ENCODE results near the gene MRPL49.
A peak's percentile ranks its signal among the peaks of the same experiment; 100 is the strongest.

The MRPL49 gene

DNA sequence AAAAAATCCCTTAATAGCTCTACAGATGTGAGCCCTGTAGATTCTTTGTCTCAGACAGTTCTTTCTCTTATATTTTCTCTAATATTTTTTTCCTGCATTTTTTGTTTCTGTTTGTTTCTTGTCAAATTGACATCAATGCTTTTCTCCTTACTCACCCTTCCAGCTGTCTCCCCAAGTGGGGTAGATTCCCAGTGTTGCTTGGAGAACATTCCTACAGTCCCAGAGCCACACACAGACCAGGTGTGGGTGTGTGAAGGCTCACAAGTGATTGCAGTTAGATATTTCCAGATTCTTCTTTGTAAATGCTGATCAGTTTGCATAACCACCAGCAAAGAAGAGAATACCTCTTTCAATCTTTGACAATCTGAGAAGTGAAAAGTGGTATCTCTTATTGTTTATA, 18.6 kb upstream of the MRPL49 start:
- no peak for DNase-seq

DNA sequence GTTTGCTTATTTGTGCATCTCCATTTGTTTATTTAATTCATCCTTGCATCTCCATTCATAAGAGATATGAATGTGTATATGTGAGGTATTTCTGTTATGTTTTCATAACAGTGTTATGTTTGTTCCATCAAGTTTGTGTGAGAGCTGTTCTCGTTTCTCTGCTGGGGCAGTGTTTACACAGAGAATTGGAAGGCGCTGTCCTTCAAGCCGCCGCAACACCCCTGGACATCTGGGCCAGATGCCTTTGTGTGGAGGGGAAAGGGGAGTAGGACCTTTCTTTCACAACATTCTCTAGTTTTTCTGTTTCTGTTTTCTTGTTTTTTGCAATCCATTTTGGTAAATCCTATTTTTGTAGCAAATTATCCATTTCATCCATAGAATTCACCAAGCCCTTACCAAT, 17.5 kb upstream of the MRPL49 start:
- no peak for DNase-seq

DNA sequence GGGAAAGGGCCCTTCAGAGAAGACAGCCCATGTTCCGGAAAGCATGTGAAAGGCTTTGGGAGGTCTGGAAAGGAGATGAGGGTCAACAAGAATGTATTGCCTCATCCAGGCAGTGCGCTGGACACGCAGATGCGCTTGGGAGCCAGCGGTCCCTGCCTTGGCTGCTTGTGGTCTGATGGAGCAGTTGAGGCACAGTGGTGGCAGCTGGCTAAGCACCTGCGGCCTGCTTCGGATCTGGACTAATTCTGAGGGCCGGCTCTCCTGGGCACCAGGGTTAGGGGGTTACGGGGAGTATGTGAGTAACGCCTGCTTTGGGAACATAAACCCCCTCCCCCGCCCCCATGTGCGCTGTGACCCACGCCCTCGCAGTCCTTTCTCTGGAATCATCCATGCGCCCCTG, 15.0 kb upstream of the MRPL49 start:
- no peak for DNase-seq

DNA sequence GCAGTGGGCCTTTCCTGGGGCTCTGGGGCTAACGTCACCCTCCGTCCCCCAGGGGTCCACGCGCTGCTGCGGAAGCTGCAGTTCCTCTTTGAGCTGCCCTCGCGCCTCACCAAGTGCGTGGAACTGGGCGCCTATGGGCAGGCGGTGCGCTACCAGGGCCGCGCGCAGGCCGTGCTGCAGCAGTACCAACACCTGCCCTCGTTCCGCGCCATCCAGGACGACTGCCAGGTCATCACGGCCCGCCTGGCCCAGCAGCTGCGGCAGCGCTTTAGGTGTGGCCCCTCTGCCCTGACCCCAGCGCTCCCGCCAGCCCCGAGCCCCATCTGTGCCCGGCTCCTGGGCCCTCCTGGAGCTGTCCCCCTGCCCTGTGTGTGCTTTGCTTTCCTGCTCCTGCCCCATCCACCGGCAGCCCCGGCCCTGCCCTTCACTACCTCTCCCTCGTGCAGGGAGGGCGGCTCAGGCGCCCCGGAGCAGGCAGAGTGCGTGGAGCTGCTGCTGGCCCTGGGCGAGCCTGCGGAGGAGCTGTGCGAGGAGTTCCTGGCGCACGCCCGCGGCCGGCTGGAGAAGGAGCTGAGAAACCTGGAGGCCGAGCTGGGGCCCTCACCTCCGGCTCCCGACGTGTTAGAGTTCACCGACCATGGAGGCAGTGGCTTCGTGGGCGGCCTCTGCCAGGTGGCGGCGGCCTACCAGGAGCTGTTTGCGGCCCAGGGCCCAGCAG, 14.2 kb upstream of the MRPL49 start:
- no peak for DNase-seq

DNA sequence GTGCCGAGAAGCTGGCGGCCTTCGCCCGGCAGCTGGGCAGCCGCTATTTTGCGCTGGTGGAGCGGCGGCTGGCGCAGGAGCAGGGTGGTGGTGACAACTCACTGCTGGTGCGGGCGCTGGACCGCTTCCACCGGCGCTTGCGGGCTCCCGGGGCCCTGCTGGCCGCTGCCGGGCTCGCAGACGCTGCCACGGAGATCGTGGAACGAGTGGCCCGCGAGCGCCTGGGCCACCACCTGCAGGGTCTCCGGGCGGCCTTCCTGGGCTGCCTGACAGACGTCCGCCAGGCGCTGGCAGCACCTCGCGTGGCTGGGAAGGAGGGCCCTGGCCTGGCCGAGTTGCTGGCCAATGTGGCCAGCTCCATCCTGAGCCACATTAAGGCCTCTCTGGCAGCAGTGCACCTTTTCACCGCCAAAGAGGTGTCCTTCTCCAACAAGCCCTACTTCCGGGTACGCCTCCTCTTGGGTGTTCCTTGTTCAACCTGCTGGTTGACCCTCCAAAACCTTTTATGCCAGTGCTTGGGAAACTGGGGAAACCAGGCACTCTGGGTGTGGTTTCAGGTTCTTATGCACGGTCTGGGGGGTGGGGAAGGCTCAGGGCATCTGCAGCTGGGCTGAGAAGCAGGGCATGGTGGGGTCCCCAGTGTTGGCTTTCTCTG, 13.5 kb upstream of the MRPL49 start:
- no peak for DNase-seq

DNA sequence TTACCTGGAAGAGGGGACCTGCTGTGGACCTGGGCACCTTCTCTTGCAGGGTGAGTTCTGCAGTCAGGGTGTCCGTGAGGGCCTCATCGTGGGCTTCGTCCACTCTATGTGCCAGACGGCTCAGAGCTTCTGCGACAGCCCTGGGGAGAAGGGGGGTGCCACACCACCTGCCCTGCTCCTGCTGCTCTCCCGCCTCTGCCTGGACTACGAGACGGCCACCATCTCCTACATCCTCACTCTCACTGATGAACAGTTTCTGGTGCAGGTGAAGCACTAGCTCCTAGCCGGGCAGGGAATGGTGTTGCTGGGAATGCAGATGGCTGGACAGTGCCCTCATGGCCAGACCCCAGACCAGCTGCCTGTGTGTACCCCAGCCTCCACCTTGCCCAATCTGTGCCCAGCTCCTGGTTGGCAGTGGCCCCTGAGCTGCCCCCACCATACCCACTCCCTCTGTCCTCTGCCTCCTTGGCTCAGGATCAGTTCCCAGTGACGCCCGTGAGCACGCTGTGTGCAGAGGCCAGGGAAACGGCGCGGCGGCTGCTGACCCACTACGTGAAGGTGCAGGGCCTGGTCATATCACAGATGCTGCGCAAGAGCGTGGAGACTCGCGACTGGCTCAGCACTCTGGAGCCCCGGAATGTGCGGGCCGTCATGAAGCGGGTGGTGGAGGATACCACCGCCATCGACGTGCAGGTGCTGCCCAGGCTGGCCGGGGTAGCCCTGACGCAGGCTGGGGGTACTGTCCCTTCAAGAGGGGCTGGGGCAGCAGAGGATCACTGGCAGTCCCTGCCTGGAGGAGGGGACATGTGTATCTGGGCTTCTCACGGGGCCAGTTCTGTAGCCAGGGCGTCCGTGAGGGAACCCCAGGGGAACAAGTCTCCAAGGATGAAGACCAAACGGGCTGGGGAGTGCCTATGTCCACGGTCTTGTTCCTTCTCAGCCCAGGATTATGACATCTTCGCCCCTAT, 12.6 kb upstream of the MRPL49 start:
- no peak for DNase-seq

DNA sequence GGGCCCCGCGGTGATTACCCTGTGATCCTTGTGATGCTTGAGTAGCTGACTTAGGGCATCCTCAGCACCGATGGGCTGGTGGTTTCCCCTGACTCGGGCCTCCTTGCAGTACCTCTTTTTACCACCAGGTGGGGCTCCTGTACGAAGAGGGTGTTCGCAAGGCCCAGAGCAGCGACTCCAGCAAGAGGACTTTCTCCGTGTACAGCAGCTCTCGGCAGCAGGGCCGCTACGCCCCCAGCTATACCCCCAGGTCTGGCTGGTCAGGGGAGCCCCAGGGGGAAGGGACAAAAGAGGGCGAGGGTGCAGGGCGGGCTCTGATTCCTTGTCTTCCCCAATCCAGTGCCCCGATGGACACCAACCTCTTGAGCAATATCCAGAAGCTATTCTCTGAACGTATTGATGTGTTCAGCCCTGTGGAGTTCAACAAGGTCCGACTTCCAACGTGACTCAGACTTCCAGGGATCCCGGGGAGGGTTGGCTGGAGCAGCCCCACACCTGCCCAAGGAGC, 11.7 kb upstream of the MRPL49 start:
- peak; percentile 97 for DNase-seq

DNA sequence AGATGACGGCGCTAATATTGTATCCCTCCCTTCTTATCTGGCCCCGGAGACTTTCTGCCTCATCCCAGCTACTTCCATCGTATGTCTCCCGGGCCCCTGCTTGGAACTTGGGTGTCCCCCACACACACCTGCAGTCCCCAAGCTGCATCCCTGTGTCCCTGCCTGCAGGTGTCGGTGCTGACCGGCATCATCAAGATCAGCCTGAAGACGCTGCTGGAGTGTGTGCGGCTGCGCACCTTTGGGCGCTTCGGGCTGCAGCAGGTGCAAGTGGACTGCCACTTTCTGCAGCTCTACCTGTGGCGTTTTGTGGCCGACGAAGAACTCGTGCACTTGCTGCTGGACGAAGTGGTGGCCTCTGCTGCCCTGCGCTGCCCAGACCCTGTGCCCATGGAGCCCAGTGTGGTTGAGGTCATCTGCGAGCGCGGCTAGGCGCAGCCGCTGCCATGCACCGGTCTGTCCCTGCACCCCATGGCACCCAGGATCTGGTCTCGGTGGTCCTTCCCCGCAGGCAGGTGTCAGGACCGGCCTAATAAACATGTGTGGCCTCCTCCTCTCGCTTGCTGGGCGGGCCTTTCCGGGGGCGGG, 10.9 kb upstream of the MRPL49 start:
- no peak for DNase-seq

DNA sequence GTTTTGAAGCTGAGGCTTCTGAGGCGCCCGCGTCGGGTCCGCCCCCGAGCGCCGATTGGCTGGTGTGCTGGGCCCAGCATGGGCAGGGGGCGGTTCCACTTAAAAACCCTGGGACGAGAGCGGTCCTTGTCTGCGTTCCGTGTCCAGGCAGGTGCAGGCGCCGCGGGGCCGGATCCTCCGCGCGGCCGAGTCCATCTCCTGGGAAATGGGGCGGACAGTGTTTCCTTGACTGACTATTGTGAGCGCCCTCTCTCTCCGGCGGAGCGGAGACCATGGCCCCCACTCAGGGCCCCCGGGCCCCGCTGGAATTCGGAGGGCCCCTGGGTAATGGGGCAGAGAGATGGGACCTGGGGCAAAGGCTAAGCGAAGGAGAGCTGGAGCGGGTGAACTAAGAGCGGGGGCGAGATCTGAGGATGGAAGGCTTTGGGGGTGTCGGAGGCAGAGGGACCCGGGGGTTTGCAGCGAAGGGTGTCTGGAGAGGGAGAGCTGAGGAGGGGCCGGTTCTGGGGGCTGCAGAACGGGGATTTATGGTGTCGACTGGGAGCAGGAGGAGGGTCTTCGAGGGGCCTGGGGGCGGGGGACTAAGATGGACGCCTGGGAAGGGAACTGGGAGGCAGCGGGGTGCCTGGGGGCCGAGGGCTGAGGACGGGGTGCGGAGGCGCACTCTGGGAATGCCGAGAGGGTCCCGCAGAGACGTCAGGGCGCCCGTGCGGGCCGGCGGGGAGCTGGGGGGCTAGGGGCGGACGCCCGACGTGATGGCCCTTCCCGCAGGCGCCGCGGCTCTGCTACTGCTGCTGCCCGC, 10.2 kb upstream of the MRPL49 start, which contains the start of gene TM7SF2:
TSS of gene TM7SF2 (plus strand) at position 129 of the 802 bp plus-strand sequence. CDS start at position 273, 144 bp downstream.
- DNase-seq: peak; percentile 97

DNA sequence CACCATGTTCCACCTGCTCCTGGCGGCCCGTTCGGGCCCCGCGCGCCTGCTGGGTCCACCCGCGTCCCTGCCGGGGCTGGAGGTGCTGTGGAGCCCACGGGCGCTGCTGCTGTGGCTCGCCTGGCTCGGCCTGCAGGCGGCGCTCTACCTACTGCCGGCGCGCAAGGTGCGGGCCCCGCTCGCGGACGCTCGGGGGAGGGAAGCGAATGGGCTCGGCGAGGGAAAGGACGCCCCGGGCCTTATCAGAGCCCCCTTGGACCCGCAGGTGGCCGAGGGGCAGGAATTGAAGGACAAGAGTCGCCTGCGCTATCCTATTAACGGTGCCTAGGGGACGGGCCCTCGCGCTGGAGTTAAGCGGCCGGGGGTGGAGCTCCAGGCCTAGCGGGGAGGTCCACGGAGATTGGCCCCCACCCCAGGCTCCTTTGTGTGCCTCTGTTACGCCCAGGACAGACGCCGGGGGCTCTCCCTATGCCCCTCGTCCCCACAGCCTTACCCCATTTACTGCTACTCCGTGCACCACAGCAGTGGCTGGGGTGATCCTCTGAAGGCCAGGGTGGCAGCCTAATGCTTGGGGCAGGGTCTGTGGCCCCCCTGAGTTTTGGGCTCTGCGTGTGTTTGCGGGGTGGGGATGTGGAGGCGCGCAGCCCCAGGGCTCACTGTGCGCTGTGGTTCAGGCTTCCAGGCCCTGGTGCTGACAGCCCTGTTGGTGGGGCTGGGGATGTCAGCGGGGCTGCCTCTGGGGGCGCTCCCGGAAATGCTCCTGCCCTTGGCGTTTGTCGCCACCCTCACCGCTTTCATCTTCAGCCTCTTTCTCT, 9.4 kb upstream of the MRPL49 start:
- DNase-seq: peak; percentile 82

DNA sequence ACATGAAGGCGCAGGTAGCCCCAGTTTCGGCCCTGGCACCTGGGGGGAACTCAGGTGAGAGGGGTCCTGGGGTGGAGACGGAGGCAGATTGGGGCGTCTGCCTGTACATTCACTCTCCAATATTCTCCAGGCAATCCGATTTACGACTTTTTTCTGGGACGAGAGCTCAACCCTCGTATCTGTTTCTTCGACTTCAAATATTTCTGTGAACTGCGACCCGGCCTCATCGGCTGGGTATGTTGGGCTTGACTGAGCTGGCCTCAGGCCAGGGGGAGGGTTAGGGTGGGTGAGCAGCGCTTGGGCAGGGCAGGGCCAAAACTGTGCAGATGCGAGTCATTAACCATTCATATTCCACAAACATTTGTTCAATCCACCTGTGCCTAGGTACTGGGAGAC, 8.8 kb upstream of the MRPL49 start:
- DNase-seq: no peak

DNA sequence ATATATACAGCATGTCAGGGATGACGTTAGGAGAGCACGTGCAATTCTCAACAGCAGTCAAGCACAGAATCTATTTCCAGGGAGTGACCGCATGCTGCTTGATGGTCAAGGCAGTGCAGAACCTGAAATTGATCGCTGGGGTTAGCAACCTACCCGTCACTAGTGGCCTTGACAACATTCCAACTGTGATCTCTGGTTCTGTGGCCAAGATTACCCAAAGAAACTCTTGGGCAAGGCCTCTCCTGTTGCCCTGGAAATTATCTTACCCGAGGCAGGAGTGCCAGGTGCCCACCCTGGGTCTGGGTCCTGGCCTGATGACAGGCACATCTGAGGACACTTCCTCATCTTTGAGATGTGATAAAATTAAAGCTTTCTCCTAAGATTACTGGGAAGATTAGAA, 8.3 kb upstream of the MRPL49 start:
- DNase-seq: no peak

DNA sequence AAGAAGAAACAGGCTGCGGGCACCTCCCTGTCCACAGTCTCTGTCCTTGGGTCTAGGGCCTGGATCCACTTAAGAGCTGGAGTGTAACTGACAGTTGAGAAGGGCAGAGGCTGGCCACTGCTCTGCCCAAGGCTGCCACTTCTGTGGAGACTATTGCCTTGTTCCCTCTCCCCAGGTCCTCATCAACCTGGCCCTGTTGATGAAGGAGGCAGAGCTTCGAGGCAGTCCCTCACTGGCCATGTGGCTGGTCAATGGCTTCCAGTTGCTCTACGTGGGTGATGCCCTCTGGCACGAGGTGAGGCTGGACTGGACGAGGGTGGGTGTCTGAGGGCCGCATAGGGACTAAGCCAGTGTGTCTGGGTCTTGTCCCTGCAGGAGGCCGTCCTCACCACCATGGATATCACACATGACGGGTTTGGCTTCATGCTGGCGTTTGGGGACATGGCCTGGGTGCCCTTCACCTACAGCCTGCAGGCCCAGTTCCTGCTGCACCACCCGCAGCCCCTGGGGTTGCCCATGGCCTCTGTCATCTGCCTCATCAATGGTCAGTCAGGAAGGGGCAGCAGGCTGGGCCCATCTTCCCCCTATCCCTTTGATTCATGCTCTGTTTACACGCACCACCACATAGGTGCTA, 7.5 kb upstream of the MRPL49 start:
- DNase-seq: no peak

DNA sequence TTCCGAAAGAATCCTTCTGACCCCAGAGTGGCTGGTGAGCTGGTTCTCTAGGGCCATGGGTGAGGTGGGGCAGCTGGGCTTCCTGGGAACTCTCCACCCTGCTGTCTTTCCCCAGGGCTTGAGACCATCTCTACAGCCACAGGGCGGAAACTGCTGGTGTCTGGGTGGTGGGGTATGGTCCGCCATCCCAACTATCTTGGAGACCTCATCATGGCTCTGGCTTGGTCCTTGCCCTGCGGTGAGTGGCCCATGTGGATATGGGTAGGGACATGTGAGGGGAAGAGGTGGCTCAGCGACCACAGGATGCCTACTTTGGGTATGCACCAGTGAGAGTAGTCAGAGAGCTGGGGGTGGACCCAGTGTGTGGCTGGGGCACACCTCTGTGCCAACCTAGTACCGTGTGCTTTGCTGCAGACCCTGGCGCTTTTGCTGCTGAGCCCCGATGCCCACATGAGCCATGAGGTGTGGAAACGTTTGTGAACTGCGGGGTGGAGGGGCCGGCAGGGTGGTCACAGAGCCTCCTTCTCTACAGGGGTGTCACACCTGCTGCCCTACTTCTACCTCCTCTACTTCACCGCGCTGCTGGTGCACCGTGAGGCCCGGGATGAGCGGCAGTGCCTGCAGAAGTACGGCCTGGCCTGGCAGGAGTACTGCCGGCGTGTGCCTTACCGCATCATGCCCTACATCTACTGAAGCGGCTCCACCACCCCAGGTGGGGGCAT, 6.6 kb upstream of the MRPL49 start:
- DNase-seq: no peak

DNA sequence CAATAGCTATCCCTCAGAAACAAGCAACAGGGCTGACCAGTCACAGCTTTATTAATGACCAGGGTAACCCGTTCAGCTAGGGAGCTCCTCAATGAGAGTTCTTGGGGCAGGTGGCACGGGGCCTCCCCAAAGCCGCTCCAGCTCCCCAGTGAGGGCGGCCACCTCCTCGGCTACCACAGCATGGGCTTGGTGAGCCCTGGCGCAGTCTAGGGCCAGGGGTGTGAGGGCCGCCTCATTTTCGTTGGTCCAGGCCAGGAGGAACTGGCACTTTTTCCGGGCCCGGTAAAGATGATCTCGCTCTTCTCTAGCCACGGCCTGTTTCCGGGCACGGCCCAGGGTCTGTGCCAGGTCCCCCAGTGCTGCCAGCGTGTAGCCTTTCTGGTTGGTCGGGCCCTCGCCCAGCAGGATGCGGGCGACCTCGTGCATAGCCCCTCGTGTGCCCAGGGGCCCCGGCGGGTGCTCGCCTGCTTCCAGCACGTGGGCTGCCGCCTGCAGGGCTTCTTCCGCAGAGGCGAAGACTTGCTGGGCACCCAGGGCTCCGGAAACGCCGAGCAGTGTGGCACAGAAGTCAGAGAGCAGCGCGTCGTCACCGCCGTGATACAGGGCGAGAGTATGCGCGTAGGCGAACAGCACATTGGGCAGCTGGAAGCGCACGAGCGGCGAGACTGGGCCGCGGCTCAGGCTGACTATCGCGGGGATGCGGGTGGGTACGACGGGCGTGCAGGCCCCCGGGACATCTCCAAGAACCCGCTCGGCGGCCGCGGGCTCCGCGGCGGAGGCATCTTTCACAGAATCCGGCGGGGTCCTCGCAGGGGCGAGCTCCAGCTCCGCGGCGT, 5.5 kb upstream of the MRPL49 start:
- DNase-seq: no peak

DNA sequence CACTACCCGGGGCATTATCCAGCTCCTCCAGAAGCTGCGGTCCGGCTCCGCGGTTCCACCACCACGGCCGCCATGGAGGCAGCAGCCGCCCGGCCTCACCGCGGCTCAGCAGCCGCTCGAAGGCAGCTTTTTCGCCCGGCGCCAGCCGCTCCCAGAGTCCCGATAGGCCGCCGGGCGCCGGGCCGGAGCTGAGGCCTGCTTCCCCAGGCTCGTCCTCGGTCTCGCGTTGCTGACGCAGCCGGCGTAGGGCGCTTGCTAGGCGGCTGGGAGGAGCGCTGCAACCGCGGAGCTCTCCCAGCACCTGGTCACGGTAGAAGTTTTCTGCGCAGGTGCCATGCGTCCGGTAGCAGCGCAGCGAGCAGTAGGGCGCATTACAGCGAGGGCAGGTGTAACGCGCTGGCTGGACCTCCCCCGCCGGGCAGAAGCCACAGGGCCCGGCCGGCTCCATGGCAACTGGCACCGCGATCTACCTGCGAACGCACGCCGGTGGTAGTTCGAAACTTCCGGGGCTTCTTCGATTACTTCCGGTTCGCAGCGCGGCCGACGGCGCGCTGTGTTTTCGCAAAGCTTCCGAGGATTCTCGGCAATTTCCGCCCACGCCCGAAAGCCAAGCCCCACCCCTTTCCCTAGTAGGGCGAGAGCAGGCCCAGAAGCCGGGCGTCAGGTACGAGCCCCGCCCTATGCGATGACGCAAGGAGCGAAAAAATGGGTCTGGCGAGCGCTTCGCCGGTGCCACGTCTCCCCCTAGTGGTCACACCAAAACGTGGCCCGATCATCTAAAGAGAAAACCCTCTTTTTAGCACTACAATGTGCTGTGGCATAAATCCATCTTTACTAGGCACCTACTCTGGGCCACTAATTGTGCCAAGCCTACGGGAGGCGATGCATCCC, 4.7 kb upstream of the MRPL49 start, which contains the start of gene ZNHIT2:
TSS of gene ZNHIT2 (minus strand) at position 496 of the 891 bp plus-strand sequence. CDS start at position 448, 48 bp downstream.
- peak; percentile 100 for DNase-seq

DNA sequence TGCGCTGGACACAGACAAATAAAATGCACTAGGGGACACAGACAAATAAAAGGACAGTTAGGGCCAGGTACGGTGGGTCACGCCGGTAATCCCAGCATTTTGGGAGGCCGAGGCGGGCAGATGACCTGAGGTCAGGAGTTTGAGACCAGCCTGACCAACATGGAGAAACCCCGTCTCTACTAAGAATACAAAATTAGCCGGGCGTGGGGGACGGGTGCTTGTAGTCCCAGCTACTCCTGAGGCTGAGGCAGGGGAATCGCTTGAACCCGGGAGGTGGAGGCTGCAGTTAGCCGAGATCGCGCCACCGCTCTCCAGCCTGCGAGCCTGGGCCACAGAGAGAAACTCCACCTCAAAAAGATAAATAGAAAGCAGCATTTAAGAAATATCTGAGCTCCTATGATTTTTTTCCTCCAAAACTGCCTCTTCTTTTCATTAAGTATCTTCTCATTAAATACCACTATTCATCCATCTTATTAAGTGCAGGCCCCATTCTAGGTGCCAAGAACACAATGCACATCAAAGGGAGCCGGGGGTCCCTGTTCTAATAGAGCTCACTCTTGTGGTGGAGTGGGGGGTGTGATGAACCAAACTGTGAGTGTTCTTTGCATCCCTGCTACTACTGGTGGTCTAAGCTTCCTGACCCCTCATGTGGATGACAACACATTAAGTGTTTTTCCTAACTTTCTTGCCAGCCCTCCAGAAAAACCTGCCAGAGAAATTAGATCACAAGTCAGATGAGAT, 3.9 kb upstream of the MRPL49 start:
- DNase-seq: no peak
